ENCODE results near the gene NHERF2. TPM values are rescaled to one million over a fixed set of nuclear protein-coding genes. Genes with fewer than 3 reads are reported as not detected.

NHERF2 gene
- total RNA-seq, 1 donor from 2014 or later: 47.6 TPM

GRCh38 chr16:2027024-2028010, 615 bp downstream of the NHERF2 start:
- peak; percentile 58 to 73 for DNase-seq (ENCODE audit: low read depth in 2 of 2)

- DNase-seq (ENCODE audit: low read depth in 2 of 2): no peak
Measured at GRCh38 chr16:2028146-2028545, 1.4 kb downstream of the NHERF2 start.

GRCh38 chr16:2028620-2029220, 2.0 kb downstream of the NHERF2 start:
- no peak for DNase-seq (ENCODE audit: low read depth in 2 of 2)

- DNase-seq (ENCODE audit: low read depth in 2 of 2): no peak
Measured at GRCh38 chr16:2029350-2029749, 2.6 kb downstream of the NHERF2 start.

- no peak for DNase-seq (ENCODE audit: low read depth in 2 of 2)
Measured at GRCh38 chr16:2030036-2030435, 3.3 kb downstream of the NHERF2 start.

DNA sequence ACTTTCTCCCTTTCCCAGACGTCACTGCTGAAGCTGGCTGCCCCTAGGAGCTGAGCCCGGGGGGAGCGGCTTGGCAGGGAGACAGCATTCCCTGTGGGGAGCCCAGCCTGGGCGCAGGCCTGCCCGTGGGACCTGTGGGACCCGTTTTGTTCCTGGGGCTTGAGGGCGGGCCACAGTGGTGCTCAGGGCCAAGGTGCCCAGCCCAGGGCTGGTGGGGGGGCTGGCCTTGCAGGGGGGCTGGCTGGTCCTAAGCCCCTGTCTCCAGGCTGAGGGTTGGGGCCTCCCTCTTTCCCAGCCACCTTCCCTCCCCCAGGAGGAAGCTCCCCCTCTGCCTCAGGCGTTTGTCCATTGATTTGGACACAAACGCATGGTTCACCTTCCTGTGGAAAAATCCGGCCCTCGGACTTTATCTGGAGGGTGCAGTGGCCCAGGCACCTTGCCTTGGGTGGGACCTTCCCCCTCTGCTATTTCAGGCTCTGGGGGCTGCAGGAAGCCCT, 4.4 kb downstream of the NHERF2 start:
- peak; percentile 36 to 86 for DNase-seq (ENCODE audit: low read depth in 2 of 2)

DNA sequence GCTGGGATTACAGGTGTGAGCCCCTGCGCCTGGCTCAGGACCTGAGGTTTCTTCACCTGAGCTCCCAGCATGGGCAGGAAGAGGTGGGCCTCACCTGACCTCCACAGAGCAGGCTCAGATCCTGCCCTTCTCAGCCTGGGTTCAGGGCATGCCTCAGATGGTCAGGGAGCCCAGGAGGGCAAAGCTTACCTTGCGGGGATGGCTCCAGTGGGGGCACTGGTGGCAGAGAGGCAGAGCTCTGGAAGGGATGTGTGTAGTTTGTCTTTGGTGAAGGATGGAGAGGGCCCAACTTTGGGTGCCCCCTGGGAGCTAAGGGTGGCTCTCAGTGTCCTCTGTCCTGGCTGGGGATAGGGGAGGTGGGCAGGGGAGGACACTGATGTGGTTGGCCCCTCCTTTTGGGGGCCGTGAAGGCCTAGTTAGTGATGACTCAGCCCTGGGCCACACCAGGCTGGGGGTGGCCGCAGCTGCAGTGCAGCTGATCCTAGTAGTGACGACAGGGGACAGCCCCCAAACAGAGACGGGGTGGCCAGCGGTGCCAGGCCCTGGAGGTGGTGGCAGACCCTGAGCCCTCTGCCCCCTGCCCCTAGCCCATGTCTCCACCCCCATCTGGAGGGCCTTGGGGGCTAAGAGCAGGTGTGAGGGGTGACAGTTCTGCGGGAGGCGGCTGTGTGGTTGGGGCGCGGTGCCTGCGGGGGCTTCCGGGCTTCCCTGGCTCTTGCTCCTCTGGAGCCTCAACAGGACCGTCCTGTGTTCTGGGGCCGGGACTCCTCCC, 5.8 kb downstream of the NHERF2 start:
- peak; percentile 49 to 52 for DNase-seq (ENCODE audit: low read depth in 2 of 2)

DNA sequence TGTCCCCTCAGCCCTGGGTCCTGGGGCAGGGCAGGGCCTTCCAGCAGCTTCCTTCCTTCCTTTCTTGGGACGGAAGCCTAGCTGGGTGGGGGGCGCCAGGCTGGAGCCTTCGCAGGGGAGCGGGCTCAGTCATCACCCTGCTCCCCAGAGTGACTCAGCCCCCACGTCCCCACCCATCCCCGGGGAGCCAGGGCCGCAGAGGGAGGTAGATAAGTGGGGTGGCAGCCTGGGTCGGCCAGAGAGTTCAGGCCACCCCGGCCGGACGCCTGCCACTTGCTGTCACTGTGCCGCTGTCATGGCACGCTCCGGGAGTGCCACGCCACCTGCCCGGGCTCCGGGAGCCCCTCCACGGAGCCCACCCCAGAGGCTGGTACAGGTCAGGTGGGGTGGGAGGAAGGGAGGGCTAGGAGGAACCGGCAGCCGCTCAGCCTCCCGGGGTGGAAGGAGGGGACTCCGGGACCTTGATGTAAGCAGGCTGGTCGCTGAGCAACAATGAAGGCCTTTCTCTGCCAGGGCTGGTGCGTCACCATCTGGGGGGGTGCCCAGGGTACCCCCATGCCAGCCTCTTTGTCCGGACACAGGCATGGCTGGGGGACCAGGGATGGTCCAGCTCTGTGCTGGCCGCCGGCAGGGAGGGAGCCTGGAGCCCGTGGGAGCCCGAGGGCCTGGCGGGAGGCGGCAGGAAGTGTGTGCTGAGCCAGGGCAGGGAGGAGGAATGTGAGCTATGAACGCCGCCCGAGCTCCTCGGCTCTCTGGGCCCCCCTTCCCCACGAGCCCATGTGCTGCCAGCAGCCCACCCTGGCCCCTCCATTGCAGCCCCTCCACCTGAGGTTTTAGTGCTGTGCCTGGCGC, 6.6 kb downstream of the NHERF2 start:
- peak; percentile 75 to 77 for DNase-seq (ENCODE audit: low read depth in 2 of 2)

- peak; percentile 32 to 38 for DNase-seq (ENCODE audit: low read depth in 2 of 2)
Measured at GRCh38 chr16:2033909-2034695, 7.4 kb downstream of the NHERF2 start.

- DNase-seq (ENCODE audit: low read depth in 2 of 2): no peak
Measured at GRCh38 chr16:2034696-2035430, 8.2 kb downstream of the NHERF2 start.

GRCh38 chr16:2035431-2036199, 8.9 kb downstream of the NHERF2 start:
- peak; percentile 76 to 82 for DNase-seq (ENCODE audit: low read depth in 2 of 2)

DNA sequence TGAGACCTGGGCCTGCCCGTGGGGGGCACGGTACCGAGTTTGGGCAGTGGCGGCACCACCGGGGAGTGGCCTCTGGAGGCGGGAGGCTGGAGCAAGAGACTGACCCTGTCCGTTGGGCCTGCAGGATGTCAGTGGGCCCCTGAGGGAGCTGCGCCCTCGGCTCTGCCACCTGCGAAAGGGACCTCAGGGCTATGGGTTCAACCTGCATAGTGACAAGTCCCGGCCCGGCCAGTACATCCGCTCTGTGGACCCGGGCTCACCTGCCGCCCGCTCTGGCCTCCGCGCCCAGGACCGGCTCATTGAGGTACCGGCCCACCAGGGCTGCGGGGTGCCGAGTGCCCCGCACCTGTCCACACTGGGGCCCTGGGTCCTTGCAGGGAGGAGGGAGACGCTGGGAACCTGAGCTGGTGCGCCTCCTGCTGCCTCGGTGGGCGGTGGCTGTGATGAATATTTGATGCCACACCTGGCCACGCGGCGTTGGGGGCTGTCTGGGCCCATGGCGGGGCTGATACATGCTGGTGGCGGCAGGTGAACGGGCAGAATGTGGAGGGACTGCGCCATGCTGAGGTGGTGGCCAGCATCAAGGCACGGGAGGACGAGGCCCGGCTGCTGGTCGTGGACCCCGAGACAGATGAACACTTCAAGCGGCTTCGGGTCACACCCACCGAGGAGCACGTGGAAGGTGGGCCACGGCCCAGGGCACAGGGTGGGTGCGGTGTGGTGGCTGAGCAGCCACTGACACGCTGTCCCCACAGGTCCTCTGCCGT, 9.7 kb downstream of the NHERF2 start:
- no peak for DNase-seq (ENCODE audit: low read depth in 2 of 2)

GRCh38 chr16:2037115-2037514, 10.4 kb downstream of the NHERF2 start:
- no peak for DNase-seq (ENCODE audit: low read depth in 2 of 2)

DNA sequence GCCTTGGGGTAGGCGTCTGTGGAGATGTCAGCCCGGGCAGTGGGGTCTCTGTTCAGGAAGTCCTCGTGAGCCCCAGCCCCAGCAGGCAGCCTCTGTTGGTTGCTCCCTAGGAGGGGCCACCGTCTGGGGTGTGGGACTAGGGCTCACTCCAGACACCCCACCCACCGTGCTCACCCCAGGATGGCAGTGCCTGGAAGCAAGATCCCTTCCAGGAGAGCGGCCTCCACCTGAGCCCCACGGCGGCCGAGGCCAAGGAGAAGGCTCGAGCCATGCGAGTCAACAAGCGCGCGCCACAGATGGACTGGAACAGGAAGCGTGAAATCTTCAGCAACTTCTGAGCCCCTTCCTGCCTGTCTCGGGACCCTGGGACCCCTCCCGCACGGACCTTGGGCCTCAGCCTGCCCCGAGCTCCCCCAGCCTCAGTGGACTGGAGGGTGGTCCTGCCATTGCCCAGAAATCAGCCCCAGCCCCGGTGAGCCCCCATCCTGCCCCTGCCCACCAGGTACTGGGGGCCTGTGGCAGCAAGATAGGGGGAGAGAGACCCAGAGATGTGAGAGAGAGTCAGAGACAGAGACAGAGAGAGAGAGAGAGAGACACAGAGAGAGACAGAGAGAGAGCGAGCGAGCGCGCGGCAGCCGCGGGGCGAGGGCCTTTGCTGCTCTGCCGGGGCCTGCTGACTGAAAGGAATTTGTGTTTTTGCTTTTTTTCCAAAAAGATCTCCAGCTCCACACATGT, 11.1 kb downstream of the NHERF2 start:
- DNase-seq (ENCODE audit: low read depth in 2 of 2): no peak

- DNase-seq (ENCODE audit: low read depth in 2 of 2): no peak
Measured at GRCh38 chr16:2038382-2039231, 11.9 kb downstream of the NHERF2 start.

Data from lung microvascular endothelial cell (primary cell).